B cell (primary cell): ENCODE results near the gene TMEM43. TPM values are rescaled to one million over a fixed set of nuclear protein-coding genes. Genes with fewer than 3 reads are reported as not detected.

Experiments used
- ATAC-seq: fragments of 200-7000 bp; cut with Tn5 transposase; one replicate; pipeline ENCODE4 v1.10.0; 2021; ENCODE audit warnings: low read depth, mild to moderate bottlenecking, moderate number of reproducible peaks, moderate library complexity
- CTCF ChIA-PET: fragments of 350-600 bp; sonication (Branson Sonifier 250); formaldehyde crosslinking; loops from one replicate; lab custom pipeline; 2021; ENCODE audit warnings: antibody characterized with exemption, inconsistent platforms; lab: Charles Lee
- POLR2A ChIA-PET: fragments of 350-600 bp; sonication (Branson Sonifier 250); formaldehyde crosslinking; loops from one replicate; lab custom pipeline; 2021; ENCODE audit warnings: antibody characterized with exemption; lab: Charles Lee
- DNase-seq: peaks from one replicate; pipeline ENCODE4 v3.0.0; 2013
- H2AFZ ChIP-seq: 2 replicates; pipeline ENCODE4 v1.6.1; 2012; ENCODE audit warnings: mild to moderate bottlenecking, low read depth, low read length; ENCODE audit not compliant: insufficient read depth, poor library complexity, severe bottlenecking
- H3K27ac ChIP-seq, 2 donors: 1 replicate in 1 of 2; 2 replicates in 1 of 2; pipeline ENCODE4 v1.5.1; 2012 to 2013; ENCODE audit warnings: low read length in 2 of 2, mild to moderate bottlenecking in 2 of 2, moderate library complexity in 1 of 2
- H3K27me3 ChIP-seq, 4 experiments: fragments of 200-600 bp in 1 of 4; sonication (generic) in 1 of 4; replicated peaks in 1 of 4; 1 replicate in 2 of 4; 2 replicates in 2 of 4; pipeline versions ENCODE4 v1.6.1 to v1.7.0; 2013 to 2016; ENCODE audit warnings: low read length in 3 of 4, mild to moderate bottlenecking in 2 of 4, mixed read lengths in 1 of 4, moderate library complexity in 1 of 4; ENCODE audit not compliant: insufficient read depth in 4 of 4, control insufficient read depth in 3 of 4; ENCODE audit errors: control extremely low read depth in 1 of 4
- H3K36me3 ChIP-seq, 2 experiments: replicated peaks in 1 of 2; 1 replicate in 1 of 2; 2 replicates in 1 of 2; pipeline versions ENCODE4 v1.6.1 to v1.7.1; 2013; ENCODE audit warnings: low read length in 1 of 2; ENCODE audit not compliant: insufficient read depth in 2 of 2, control insufficient read depth in 1 of 2; ENCODE audit errors: control extremely low read depth in 1 of 2, extremely low read depth in 1 of 2
- H3K4me1 ChIP-seq, 2 donors: fragments of 200-600 bp in 1 of 2; sonication (generic) in 1 of 2; 1 replicate in 1 of 2; 2 replicates in 1 of 2; pipeline versions ENCODE4 v1.5.1 to v1.6.1; 2013 to 2017; ENCODE audit warnings: low read length in 2 of 2; ENCODE audit not compliant: control insufficient read depth in 2 of 2, insufficient read depth in 2 of 2
- H3K4me2 ChIP-seq: replicated peaks from 2 replicates; pipeline ENCODE3; 2012; ENCODE audit warnings: mild to moderate bottlenecking, low read depth, low read length; ENCODE audit not compliant: poor library complexity, severe bottlenecking
- H3K4me3 ChIP-seq, 5 experiments: fragments of 200-600 bp in 1 of 5; sonication (generic) in 1 of 5; 1 replicate in 3 of 5; 2 replicates in 2 of 5; pipeline versions ENCODE4 v1.5.1 to v1.7.0; 2011 to 2016; ENCODE audit warnings: low read length in 4 of 5, mild to moderate bottlenecking in 4 of 5, low read depth in 2 of 5, control low read depth in 1 of 5, moderate library complexity in 1 of 5; ENCODE audit not compliant: insufficient read depth in 1 of 5; ENCODE audit errors: control extremely low read depth in 1 of 5, extremely low read depth in 1 of 5
- H3K79me2 ChIP-seq: fragments of 200-600 bp; sonication (generic); one replicate; pipeline ENCODE4 v1.6.0; 2016; ENCODE audit warnings: low read length; ENCODE audit not compliant: control insufficient read depth, insufficient read depth
- H3K9ac ChIP-seq: fragments of 200-600 bp; sonication (generic); 2 replicates; pipeline ENCODE4 v1.6.1; 2017; ENCODE audit warnings: mild to moderate bottlenecking, low read length, moderate library complexity
- H3K9me3 ChIP-seq, 3 donors: one replicate each; pipeline versions ENCODE4 v1.6.1 to v1.7.1; 2013; ENCODE audit warnings: low read length in 2 of 3; ENCODE audit not compliant: control insufficient read depth in 2 of 3, insufficient read depth in 1 of 3; ENCODE audit errors: control extremely low read depth in 1 of 3
- H4K20me1 ChIP-seq: 2 replicates; pipeline ENCODE4 v1.6.0; 2012; ENCODE audit warnings: mild to moderate bottlenecking, low read length; ENCODE audit not compliant: insufficient read depth, control insufficient read depth, poor library complexity, severe bottlenecking
- H3K27ac Mint-ChIP-seq: one replicate; pipeline ENCODE4 v1.8.0; 2021; ENCODE audit warnings: mixed read lengths
- H3K27me3 Mint-ChIP-seq: one replicate; pipeline ENCODE4 v1.8.0; 2021; ENCODE audit warnings: mixed read lengths
- H3K4me1 Mint-ChIP-seq: one replicate; pipeline ENCODE4 v1.8.0; 2021; ENCODE audit warnings: mixed read lengths
- H3K4me3 Mint-ChIP-seq: one replicate; pipeline ENCODE4 v1.8.0; 2021; ENCODE audit warnings: mixed read lengths
- H3K9me3 Mint-ChIP-seq: one replicate; pipeline ENCODE4 v1.8.0; 2022; ENCODE audit warnings: mixed read lengths; ENCODE audit not compliant: insufficient read depth
- CTCF ChIP-seq: fragments of 200-600 bp; IDR thresholded peaks from one replicate; pipeline ENCODE4 v1.8.0; 2022; ENCODE audit warnings: antibody characterized with exemption, mild to moderate bottlenecking
- EZH2 ChIP-seq: IDR thresholded peaks from 2 replicates; pipeline ENCODE4 v1.6.1; 2012; ENCODE audit warnings: borderline replicate concordance, low read depth, mild to moderate bottlenecking, moderate library complexity, low read length; ENCODE audit not compliant: insufficient read depth, poor library complexity, severe bottlenecking
- WGBS: methylation state at CpG from one replicate; pipeline ENCODE4 v1.1.5; 2013; ENCODE audit warnings: missing lambda C conversion rate; ENCODE audit not compliant: insufficient coverage; 5-methylcytosine and 5-hydroxymethylcytosine counted together
- intact Hi-C: fragments of 100-400 bp; cut with micrococcal nuclease; formaldehyde crosslinking; loops from one replicate; pipeline ENCODE4 v1.10.0; 2022
- polyA plus RNA-seq: library from polyadenylated mRNA; depleted of rRNA; stranded (reverse); fragments of >200 nt; gene quantifications from 2 replicates; pipeline ENCODE4 v1.2.3, GENCODE V29; 2012
- total RNA-seq, 2 donors: library from RNA; stranded (reverse); fragments of 120-200 nt in 1 of 2; gene quantifications; 1 replicate in 1 of 2; 2 replicates in 1 of 2; pipeline versions ENCODE4 v1.2.3 to v1.2.4, GENCODE V29; 2013 to 2022

The TMEM43 gene
- total and polyA plus RNA-seq, 2 donors (not counting 1 experiment from before 2014, with no cell fraction given) = 29.5 to 37.6 TPM

- POLR2A ChIA-PET = no interaction called here
- H3K4me2 ChIP-seq = no peak overlapping the region
- no peak for ATAC-seq
- peaks cover 46% of the 10 kb centered on the region for H3K4me1 Mint-ChIP-seq
- H3K27me3 ChIP-seq = no peaks in the 10 kb centered on the region
- H3K27me3 Mint-ChIP-seq = no peaks in the 10 kb centered on the region
- intact Hi-C loops = no loop called here
- H4K20me1 ChIP-seq = no peaks in the 10 kb centered on the region
- H3K27ac Mint-ChIP-seq = no peak overlapping the region
- CTCF ChIA-PET = interaction anchor here (1.4 kb wide), 1 partner anchor 22 kb away, joined by 3 read pairs; no protein-coding TSS in a partner anchor
- H3K9me3 Mint-ChIP-seq = no peaks in the 10 kb centered on the region
- no peak overlapping the region for H3K4me3 ChIP-seq
- peaks cover 30% of the 10 kb centered on the region for H3K79me2 ChIP-seq
- H3K4me1 ChIP-seq = peaks cover 21 to 23% of the 10 kb centered on the region in 2 donors
- no peak for TF ChIP-seq CTCF
- TF ChIP-seq EZH2 = no peak
- peaks cover 14 to 37% of the 10 kb centered on the region in 2 experiments for H3K36me3 ChIP-seq
- H3K9me3 ChIP-seq = no peaks in the 10 kb centered on the region
- no peak overlapping the region for H2AFZ ChIP-seq
- H3K9ac ChIP-seq = no peak overlapping the region
- no CpG with 5 or more reads among the region's 3 CpGs for WGBS
- DNase-seq = no peak
- H3K4me3 Mint-ChIP-seq = no peak overlapping the region
- H3K27ac ChIP-seq = no peak overlapping the region
Observed at GRCh38 chr3:14181253-14181652, 56.4 kb downstream of the TMEM43 start.

GRCh38 chr3:14183015-14183577 is 58.2 kb downstream of the TMEM43 start:
- Histone ChIP-seq H2AFZ (no peak overlapping the region), H3K4me1 (peaks cover 6 to 8% of the 10 kb centered on the region in 2 donors), H3K9me3 (no peaks in the 10 kb centered on the region), H3K9ac (no peak overlapping the region), H3K79me2 (peaks cover 22% of the 10 kb centered on the region), H3K27me3 (no peaks in the 10 kb centered on the region), H4K20me1 (peaks cover 7% of the 10 kb centered on the region), H3K4me3 (no peak overlapping the region), H3K4me2 (no peak overlapping the region), H3K27ac (no peak overlapping the region), H3K36me3 (peaks cover 15 to 50% of the 10 kb centered on the region in 2 experiments)
- no peak overlapping the region for H3K27ac Mint-ChIP-seq
- peaks cover 34% of the 10 kb centered on the region for H3K4me1 Mint-ChIP-seq
- H3K9me3 Mint-ChIP-seq = no peaks in the 10 kb centered on the region
- no peak for DNase-seq
- ChIA-PET POLR2A (interaction anchor here (1.2 kb wide), 1 partner anchor 468 kb away, joined by 3 read pairs; the partner anchor contains the start of gene CCDC174), CTCF (interaction anchor here (0.7 to 1.4 kb wide), 4 partner anchors 15 to 465 kb away, joined by 3 read pairs; no protein-coding TSS in a partner anchor)
- no peak for ATAC-seq
- H3K27me3 Mint-ChIP-seq = no peaks in the 10 kb centered on the region
- intact Hi-C loops = no loop called here
- 50% methylated on average over 1 of the region's 2 CpGs for WGBS
- no peak overlapping the region for H3K4me3 Mint-ChIP-seq
- no peak for TF ChIP-seq EZH2
- no peak for TF ChIP-seq CTCF
